H9 (cell line): ENCODE results near the gene EFNA5. TPM values are rescaled to one million over a fixed set of nuclear protein-coding genes. Genes with fewer than 3 reads are reported as not detected.

ENCODE experiments used
- DNase-seq: peaks from one replicate; pipeline ENCODE4 v3.0.0-alpha.2; 2017
- H2AFZ ChIP-seq: one replicate; pipeline ENCODE4 v1.6.1; 2013; ENCODE audit warnings: mild to moderate bottlenecking, low read length, control low read depth, moderate library complexity
- H2AK5ac ChIP-seq: 2 replicates; pipeline ENCODE4 v1.6.1; 2013; ENCODE audit warnings: low read length, control low read depth, mixed read lengths; ENCODE audit not compliant: insufficient read length
- H2BK120ac ChIP-seq: one replicate; pipeline ENCODE4 v1.6.1; 2013; ENCODE audit warnings: low read depth, mild to moderate bottlenecking, low read length, control low read depth, inconsistent platforms; ENCODE audit not compliant: poor library complexity, severe bottlenecking
- H2BK12ac ChIP-seq: 2 replicates; pipeline ENCODE4 v1.6.1; 2013; ENCODE audit warnings: low read length, control low read depth, mixed read lengths, low read depth; ENCODE audit not compliant: insufficient read length
- H2BK15ac ChIP-seq: 2 replicates; pipeline ENCODE4 v1.6.1; 2013; ENCODE audit warnings: low read depth, low read length, control low read depth
- H2BK20ac ChIP-seq: one replicate; pipeline ENCODE4 v1.6.1; 2013; ENCODE audit warnings: low read depth, mild to moderate bottlenecking, low read length, control low read depth, inconsistent platforms; ENCODE audit not compliant: poor library complexity, severe bottlenecking
- H2BK5ac ChIP-seq: 2 replicates; pipeline ENCODE4 v1.6.1; 2013; ENCODE audit warnings: low read length, control low read depth, mixed read lengths; ENCODE audit not compliant: insufficient read length
- H3K14ac ChIP-seq: 2 replicates; pipeline ENCODE4 v1.6.1; 2013; ENCODE audit warnings: low read length, control low read depth; ENCODE audit not compliant: insufficient read depth
- H3K18ac ChIP-seq: 2 replicates; pipeline ENCODE4 v1.6.1; 2013; ENCODE audit warnings: low read depth, mild to moderate bottlenecking, mixed read lengths, low read length, control low read depth; ENCODE audit not compliant: insufficient read length
- H3K23ac ChIP-seq: 2 replicates; pipeline ENCODE4 v1.6.1; 2013; ENCODE audit warnings: low read length, control low read depth, mixed read lengths, low read depth; ENCODE audit not compliant: insufficient read length
- H3K23me2 ChIP-seq: 2 replicates; pipeline ENCODE4 v1.6.1; 2013; ENCODE audit warnings: low read depth, mild to moderate bottlenecking, mixed read lengths, low read length, control low read depth; ENCODE audit not compliant: insufficient read length, poor library complexity, severe bottlenecking
- H3K27ac ChIP-seq: 2 replicates; pipeline ENCODE4 v1.5.1; 2013; ENCODE audit warnings: low read length, control low read depth, mixed read lengths, low read depth; ENCODE audit not compliant: insufficient read length
- H3K27me3 ChIP-seq: 2 replicates; pipeline ENCODE4 v1.6.1; 2013; ENCODE audit warnings: low read length, control low read depth, inconsistent platforms; ENCODE audit not compliant: insufficient read depth
- H3K4ac ChIP-seq: 2 replicates; pipeline ENCODE4 v1.6.1; 2013; ENCODE audit warnings: low read depth, mild to moderate bottlenecking, control low read depth, inconsistent platforms, low read length, moderate library complexity
- H3K4me1 ChIP-seq: 2 replicates; pipeline ENCODE4 v1.6.1; 2013; ENCODE audit warnings: low read length, control low read depth, inconsistent platforms; ENCODE audit not compliant: insufficient read depth
- H3K4me2 ChIP-seq: 2 replicates; pipeline ENCODE4 v1.6.1; 2013; ENCODE audit warnings: low read length, control low read depth, mixed read lengths; ENCODE audit not compliant: insufficient read length, insufficient read depth
- H3K56ac ChIP-seq: 2 replicates; pipeline ENCODE4 v1.6.1; 2013; ENCODE audit warnings: low read depth, mild to moderate bottlenecking, mixed read lengths, low read length, control low read depth; ENCODE audit not compliant: insufficient read length
- H3K79me1 ChIP-seq: 2 replicates; pipeline ENCODE4 v1.6.1; 2013; ENCODE audit warnings: low read depth, mild to moderate bottlenecking, moderate library complexity, low read length, control low read depth, inconsistent platforms; ENCODE audit not compliant: insufficient read depth, poor library complexity, severe bottlenecking
- H3K79me2 ChIP-seq: 2 replicates; pipeline ENCODE4 v1.6.1; 2013; ENCODE audit warnings: low read length, control low read depth, inconsistent platforms; ENCODE audit not compliant: insufficient read depth
- H3K9ac ChIP-seq: 2 replicates; pipeline ENCODE4 v1.6.1; 2013; ENCODE audit warnings: low read length, control low read depth, mixed read lengths; ENCODE audit not compliant: insufficient read length; ENCODE audit errors: extremely low read depth
- H3K9me3 ChIP-seq: one replicate; pipeline ENCODE4 v1.6.1; 2013; ENCODE audit warnings: low read depth, low read length, inconsistent platforms; ENCODE audit not compliant: control insufficient read depth
- H3T11ph ChIP-seq: one replicate; pipeline ENCODE4 v1.6.1; 2013; ENCODE audit warnings: mild to moderate bottlenecking, low read length, control low read depth, inconsistent platforms
- H4K20me1 ChIP-seq: one replicate; pipeline ENCODE4 v1.6.1; 2013; ENCODE audit not compliant: control insufficient read depth, insufficient read length, insufficient read depth
- H4K5ac ChIP-seq: 2 replicates; pipeline ENCODE4 v1.6.1; 2013; ENCODE audit warnings: low read depth, mild to moderate bottlenecking, mixed read lengths, low read length, control low read depth; ENCODE audit not compliant: insufficient read length
- H4K8ac ChIP-seq: replicated peaks from 2 replicates; pipeline ENCODE4 v1.6.1; 2013; ENCODE audit warnings: low read length, control low read depth, mixed read lengths, low read depth; ENCODE audit not compliant: insufficient read length
- H4K91ac ChIP-seq: 2 replicates; pipeline ENCODE4 v1.6.1; 2013; ENCODE audit warnings: low read depth, mild to moderate bottlenecking, moderate library complexity, mixed read lengths, low read length, control low read depth; ENCODE audit not compliant: insufficient read length
- H3K27ac Mint-ChIP-seq, 3 experiments: 2 replicates in 2 of 3; 3 replicates in 1 of 3; pipeline ENCODE4 v1.8.0; 2020 to 2021; ENCODE audit warnings: mixed read lengths in 3 of 3, mild to moderate bottlenecking in 1 of 3, moderate library complexity in 1 of 3
- H3K27me3 Mint-ChIP-seq: 2 replicates; pipeline ENCODE4 v1.8.0; 2021; ENCODE audit warnings: low read depth, mild to moderate bottlenecking, moderate library complexity, mixed read lengths
- H3K36me3 Mint-ChIP-seq, 3 experiments: 2 replicates in 2 of 3; 3 replicates in 1 of 3; pipeline ENCODE4 v1.8.0; 2020 to 2021; ENCODE audit warnings: low read depth in 3 of 3, mixed read lengths in 3 of 3; ENCODE audit not compliant: insufficient read depth in 1 of 3
- H3K4me1 Mint-ChIP-seq, 2 experiments: 2 replicates each; pipeline ENCODE4 v1.8.0; 2020; ENCODE audit warnings: mixed read lengths in 2 of 2
- H3K4me3 Mint-ChIP-seq, 2 experiments: 2 replicates in 1 of 2; 3 replicates in 1 of 2; pipeline ENCODE4 v1.8.0; 2020 to 2021; ENCODE audit warnings: mild to moderate bottlenecking in 2 of 2, mixed read lengths in 2 of 2, moderate library complexity in 1 of 2
- H3K9me3 Mint-ChIP-seq, 2 experiments: 2 replicates in 1 of 2; 3 replicates in 1 of 2; pipeline ENCODE4 v1.8.0; 2020; ENCODE audit warnings: mild to moderate bottlenecking in 2 of 2, mixed read lengths in 2 of 2, moderate library complexity in 1 of 2
- WGBS: extraction: QIAGEN DNeasy Blood & Tissue Kit; methylation state at CpG from one replicate; pipeline ENCODE4 v1.1.7; 2013; ENCODE audit warnings: missing lambda C conversion rate, low lambda C conversion rate, mixed read lengths; ENCODE audit not compliant: insufficient read length; ENCODE audit errors: extremely low coverage; 5-methylcytosine and 5-hydroxymethylcytosine counted together
- total RNA-seq: library from RNA; stranded (reverse); gene quantifications from 2 replicates; pipeline ENCODE4 v1.2.1, GENCODE V29; 2021
- TF ChIP-seq, protein P1 (sequence below): fragments of 200-600 bp; sonication (generic); conservative IDR thresholded peaks from 3 replicates; pipeline ENCODE4 v1.8.0; 2021; ENCODE audit warnings: antibody characterized with exemption, mild to moderate bottlenecking

The EFNA5 gene
- total RNA-seq, 1 experiment from 2014 or later, result 20.4 TPM

DNA sequence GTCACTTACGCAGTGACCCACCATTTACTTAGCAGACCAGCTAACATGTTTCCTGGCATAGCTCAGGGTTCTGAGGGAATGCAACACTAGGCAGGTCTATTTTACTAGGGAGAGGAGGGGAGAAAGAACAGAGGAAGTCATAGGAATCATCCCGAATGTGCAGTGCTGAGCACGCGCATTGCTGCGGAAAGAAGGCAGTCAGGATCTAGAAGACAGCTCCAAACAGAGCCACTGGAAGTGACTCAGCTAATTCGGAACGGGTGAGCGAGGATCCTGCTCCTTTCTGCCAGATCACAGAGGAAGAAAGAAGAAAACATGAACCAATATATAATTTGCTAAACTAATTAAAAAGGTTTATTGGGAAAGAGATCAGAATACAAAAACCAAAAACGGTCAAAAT, 339.8 kb downstream of the EFNA5 start:
- no peak for DNase-seq
- no peak overlapping the region for H3K4me2 ChIP-seq

More for the DNA sequence above, 339.8 kb downstream of the EFNA5 start:
- TF ChIP-seq, protein P1, sequence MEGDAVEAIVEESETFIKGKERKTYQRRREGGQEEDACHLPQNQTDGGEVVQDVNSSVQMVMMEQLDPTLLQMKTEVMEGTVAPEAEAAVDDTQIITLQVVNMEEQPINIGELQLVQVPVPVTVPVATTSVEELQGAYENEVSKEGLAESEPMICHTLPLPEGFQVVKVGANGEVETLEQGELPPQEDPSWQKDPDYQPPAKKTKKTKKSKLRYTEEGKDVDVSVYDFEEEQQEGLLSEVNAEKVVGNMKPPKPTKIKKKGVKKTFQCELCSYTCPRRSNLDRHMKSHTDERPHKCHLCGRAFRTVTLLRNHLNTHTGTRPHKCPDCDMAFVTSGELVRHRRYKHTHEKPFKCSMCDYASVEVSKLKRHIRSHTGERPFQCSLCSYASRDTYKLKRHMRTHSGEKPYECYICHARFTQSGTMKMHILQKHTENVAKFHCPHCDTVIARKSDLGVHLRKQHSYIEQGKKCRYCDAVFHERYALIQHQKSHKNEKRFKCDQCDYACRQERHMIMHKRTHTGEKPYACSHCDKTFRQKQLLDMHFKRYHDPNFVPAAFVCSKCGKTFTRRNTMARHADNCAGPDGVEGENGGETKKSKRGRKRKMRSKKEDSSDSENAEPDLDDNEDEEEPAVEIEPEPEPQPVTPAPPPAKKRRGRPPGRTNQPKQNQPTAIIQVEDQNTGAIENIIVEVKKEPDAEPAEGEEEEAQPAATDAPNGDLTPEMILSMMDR, result no peak
- no peak overlapping the region for H2BK20ac ChIP-seq
- no peak overlapping the region for H2AFZ ChIP-seq
- H4K91ac ChIP-seq, result no peak overlapping the region
- H3K14ac ChIP-seq, result no peak overlapping the region
- H3K4ac ChIP-seq, result no peak overlapping the region
- H2AK5ac ChIP-seq, result no peak overlapping the region
- Mint-ChIP-seq H3K4me1 (no peaks in the 10 kb centered on the region), H3K27ac (no peak overlapping the region), H3K9me3 (no peaks in the 10 kb centered on the region), H3K4me3 (no peak overlapping the region), H3K27me3 (no peaks in the 10 kb centered on the region), H3K36me3 (no peaks in the 10 kb centered on the region)
- no peaks in the 10 kb centered on the region for H3K79me1 ChIP-seq
- no peak overlapping the region for H3K27ac ChIP-seq
- no peaks in the 10 kb centered on the region for H3K27me3 ChIP-seq
- H3K9ac ChIP-seq, result no peak overlapping the region
- no CpG with 5 or more reads among the region's 9 CpGs for WGBS
- no peaks in the 10 kb centered on the region for H3K9me3 ChIP-seq
- no peak overlapping the region for H2BK5ac ChIP-seq
- H3K79me2 ChIP-seq, result no peaks in the 10 kb centered on the region
- no peak overlapping the region for H3T11ph ChIP-seq
- no peaks in the 10 kb centered on the region for H3K4me1 ChIP-seq
- no peak overlapping the region for H4K8ac ChIP-seq
- no peaks in the 10 kb centered on the region for H4K20me1 ChIP-seq
- H2BK120ac ChIP-seq, result no peak overlapping the region
- no peak overlapping the region for H2BK12ac ChIP-seq
- no peak overlapping the region for H3K23ac ChIP-seq
- H3K23me2 ChIP-seq, result no peaks in the 10 kb centered on the region
- H3K18ac ChIP-seq, result no peak overlapping the region
- H2BK15ac ChIP-seq, result no peak overlapping the region
- H4K5ac ChIP-seq, result no peak overlapping the region
- no peak overlapping the region for H3K56ac ChIP-seq
